Thyroid gland (tissue), 4 donors: ENCODE results near the gene PDZD2. TPM values are rescaled to one million over a fixed set of nuclear protein-coding genes. Genes with fewer than 3 reads are reported as not detected.

ENCODE experiments used
- DNase-seq, 2 donors: peaks; one replicate each; pipeline ENCODE4 v3.0.0-alpha.2; 2019
- H3K27ac ChIP-seq, 3 donors: fragments of 200-600 bp; sonication (generic); 1 replicate in 2 of 3; 2 replicates in 1 of 3; pipeline ENCODE4 v1.5.1; 2016 to 2019; ENCODE audit warnings: mild to moderate bottlenecking in 1 of 3, moderate library complexity in 1 of 3
- H3K27me3 ChIP-seq: fragments of 200-600 bp; sonication (generic); one replicate; pipeline ENCODE4 v1.5.1; 2019
- H3K36me3 ChIP-seq, 2 donors: fragments of 200-600 bp; sonication (generic); one replicate each; pipeline ENCODE4 v1.5.1; 2016 to 2019
- H3K4me1 ChIP-seq, 2 donors: fragments of 200-600 bp; sonication (generic); one replicate each; pipeline ENCODE4 v1.5.1; 2017 to 2019
- H3K4me3 ChIP-seq, 3 donors: fragments of 200-600 bp; sonication (generic); replicated peaks in 1 of 3; 1 replicate in 2 of 3; 2 replicates in 1 of 3; pipeline ENCODE4 v1.5.1; 2016; ENCODE audit warnings: mild to moderate bottlenecking in 1 of 3
- H3K9me3 ChIP-seq: fragments of 200-600 bp; sonication (generic); one replicate; pipeline ENCODE4 v1.5.1; 2017
- POLR2A ChIP-seq, 2 donors: fragments of 450-650 bp; IDR thresholded peaks; one replicate each; pipeline ENCODE4 v1.6.1; 2017; ENCODE audit warnings: antibody characterized with exemption in 2 of 2, mild to moderate bottlenecking in 2 of 2, moderate library complexity in 1 of 2
- WGBS, 2 donors: methylation state at CpG; one replicate each; pipeline ENCODE4 v1.1.5; 2017; 5-methylcytosine and 5-hydroxymethylcytosine counted together
- intact Hi-C: fragments of 100-400 bp; cut with DNase I; formaldehyde crosslinking; loops from one replicate; pipeline ENCODE4 v1.15.1; 2023
- total RNA-seq, 4 donors: library from RNA; depleted of rRNA; stranded (reverse); fragments of >200 nt; gene quantifications; one replicate each; pipeline ENCODE4 v1.2.3, GENCODE V29; 2016
- TF ChIP-seq, protein P1 (sequence below), 6 experiments: fragments of 200-600 bp in 3 of 6; fragments of 450-650 bp in 3 of 6; sonication (generic) in 3 of 6; IDR thresholded peaks; one replicate each; pipeline ENCODE4 v1.5.1; 2016 to 2019; ENCODE audit warnings: antibody characterized with exemption in 6 of 6, mild to moderate bottlenecking in 2 of 6, inconsistent platforms in 1 of 6, moderate library complexity in 1 of 6

PDZD2 gene
- total RNA-seq, 4 donors from 2014 or later = 1.8 to 4.5 (median 3.9) TPM

DNA sequence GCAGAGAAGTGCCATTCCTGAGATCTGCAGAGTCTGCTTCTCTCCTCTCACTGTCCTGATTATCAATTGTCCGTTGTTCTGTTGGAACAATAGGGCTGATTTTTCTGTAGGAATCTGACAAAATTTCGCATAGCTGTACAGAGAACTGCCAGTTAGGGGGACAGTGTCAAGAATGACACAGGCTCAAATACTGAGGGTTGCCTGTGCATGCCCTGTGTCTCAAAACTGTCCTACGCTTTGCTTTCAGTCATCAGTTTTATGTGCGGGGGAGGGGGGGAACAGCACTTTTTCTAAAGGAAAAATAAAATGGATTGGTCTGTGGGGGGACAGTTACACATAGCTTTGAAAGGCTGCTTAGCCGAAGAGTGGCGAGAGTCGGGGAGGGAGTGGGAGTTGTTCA lies 248.6 kb downstream of the PDZD2 start:
- TF ChIP-seq POLR2A (IDR thresholded peaks at IDR 0.05) = no peak
- H3K36me3 ChIP-seq = no peaks in the 10 kb centered on the region
- H3K27ac ChIP-seq = no peak overlapping the region
- 90 to 92% methylated on average over 7 of the region's 7 CpGs for WGBS, 2 donors
- no peaks in the 10 kb centered on the region for H3K27me3 ChIP-seq
- H3K4me1 ChIP-seq = peaks cover 12 to 16% of the 10 kb centered on the region in 2 donors
- no peak overlapping the region for H3K4me3 ChIP-seq
- no peak for DNase-seq
- intact Hi-C loops = no loop called here
- H3K9me3 ChIP-seq = no peaks in the 10 kb centered on the region

DNA sequence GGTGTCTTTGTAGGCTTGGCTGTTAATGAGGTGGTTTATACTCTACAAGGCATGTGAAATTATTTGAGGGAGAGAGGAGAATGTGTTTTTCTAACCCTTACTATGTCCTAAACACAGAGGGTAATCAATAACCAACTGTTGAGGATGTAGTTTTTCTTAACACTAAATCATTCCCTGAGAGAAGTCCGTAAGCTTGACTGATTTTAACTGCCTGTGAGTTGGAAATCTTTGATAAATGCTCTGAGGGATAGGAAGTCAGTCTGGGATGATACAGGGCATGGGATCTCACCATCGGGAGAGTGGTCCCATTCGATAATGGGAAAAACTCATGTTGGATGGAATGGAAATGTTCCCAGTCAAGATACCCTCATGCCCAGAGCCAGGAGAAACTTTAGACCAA lies 249.6 kb downstream of the PDZD2 start:
- intact Hi-C loops = no loop called here
- Histone ChIP-seq H3K4me1 (peaks cover 12 to 16% of the 10 kb centered on the region in 2 donors), H3K27ac (no peak overlapping the region), H3K9me3 (no peaks in the 10 kb centered on the region), H3K36me3 (no peaks in the 10 kb centered on the region), H3K4me3 (no peak overlapping the region), H3K27me3 (no peaks in the 10 kb centered on the region)
- DNase-seq = no peak
- TF ChIP-seq, protein P1, sequence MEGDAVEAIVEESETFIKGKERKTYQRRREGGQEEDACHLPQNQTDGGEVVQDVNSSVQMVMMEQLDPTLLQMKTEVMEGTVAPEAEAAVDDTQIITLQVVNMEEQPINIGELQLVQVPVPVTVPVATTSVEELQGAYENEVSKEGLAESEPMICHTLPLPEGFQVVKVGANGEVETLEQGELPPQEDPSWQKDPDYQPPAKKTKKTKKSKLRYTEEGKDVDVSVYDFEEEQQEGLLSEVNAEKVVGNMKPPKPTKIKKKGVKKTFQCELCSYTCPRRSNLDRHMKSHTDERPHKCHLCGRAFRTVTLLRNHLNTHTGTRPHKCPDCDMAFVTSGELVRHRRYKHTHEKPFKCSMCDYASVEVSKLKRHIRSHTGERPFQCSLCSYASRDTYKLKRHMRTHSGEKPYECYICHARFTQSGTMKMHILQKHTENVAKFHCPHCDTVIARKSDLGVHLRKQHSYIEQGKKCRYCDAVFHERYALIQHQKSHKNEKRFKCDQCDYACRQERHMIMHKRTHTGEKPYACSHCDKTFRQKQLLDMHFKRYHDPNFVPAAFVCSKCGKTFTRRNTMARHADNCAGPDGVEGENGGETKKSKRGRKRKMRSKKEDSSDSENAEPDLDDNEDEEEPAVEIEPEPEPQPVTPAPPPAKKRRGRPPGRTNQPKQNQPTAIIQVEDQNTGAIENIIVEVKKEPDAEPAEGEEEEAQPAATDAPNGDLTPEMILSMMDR (IDR thresholded peaks at IDR 0.05) = no peak
- TF ChIP-seq POLR2A (IDR thresholded peaks at IDR 0.05) = no peak
- WGBS, 2 donors = 62 to 80% methylated on average over 3 of the region's 3 CpGs

DNA sequence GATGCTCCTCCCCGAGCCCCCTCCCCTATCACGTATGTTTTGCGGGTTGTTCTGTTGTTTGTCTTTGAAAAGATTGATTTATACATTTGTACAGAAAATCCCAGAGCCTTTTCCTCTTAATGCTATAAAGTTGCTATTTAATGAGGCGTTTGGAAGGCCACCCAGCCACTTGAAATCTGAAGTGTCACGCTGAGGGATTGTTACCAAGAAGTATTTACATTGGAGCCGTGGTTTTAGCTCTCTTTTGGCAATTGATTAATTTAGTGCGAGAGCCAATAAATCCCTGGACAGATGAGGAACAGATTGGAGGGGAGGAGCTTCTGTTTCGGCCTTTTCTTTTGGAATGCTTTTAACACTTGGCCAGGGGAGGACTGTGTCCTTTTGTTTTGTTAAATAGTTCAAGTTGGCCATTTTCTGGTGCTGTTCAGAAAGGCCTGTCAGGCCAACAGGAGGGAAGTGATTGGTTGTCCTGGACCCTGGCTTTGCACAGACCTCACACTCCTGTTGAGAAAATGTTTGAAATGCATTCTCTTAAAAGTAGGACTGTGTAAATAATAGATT lies 250.2 kb downstream of the PDZD2 start:
- no peaks in the 10 kb centered on the region for H3K9me3 ChIP-seq
- peaks cover 12 to 16% of the 10 kb centered on the region in 2 donors for H3K4me1 ChIP-seq
- WGBS, 2 donors = 29 to 31% methylated on average over 8 of the region's 8 CpGs
- no peaks in the 10 kb centered on the region for H3K36me3 ChIP-seq
- no peaks in the 10 kb centered on the region for H3K27me3 ChIP-seq
- peak; percentile 32 to 37 for DNase-seq
- TF ChIP-seq POLR2A (IDR thresholded peaks at IDR 0.05) = no peak
- TF ChIP-seq, protein P1 (IDR thresholded peaks at IDR 0.05) = no peak
- peak overlapping the region in 1 of 3 donors; percentile 26 for H3K27ac ChIP-seq
- H3K4me3 ChIP-seq = no peak overlapping the region
- intact Hi-C loops = no loop called here

DNA sequence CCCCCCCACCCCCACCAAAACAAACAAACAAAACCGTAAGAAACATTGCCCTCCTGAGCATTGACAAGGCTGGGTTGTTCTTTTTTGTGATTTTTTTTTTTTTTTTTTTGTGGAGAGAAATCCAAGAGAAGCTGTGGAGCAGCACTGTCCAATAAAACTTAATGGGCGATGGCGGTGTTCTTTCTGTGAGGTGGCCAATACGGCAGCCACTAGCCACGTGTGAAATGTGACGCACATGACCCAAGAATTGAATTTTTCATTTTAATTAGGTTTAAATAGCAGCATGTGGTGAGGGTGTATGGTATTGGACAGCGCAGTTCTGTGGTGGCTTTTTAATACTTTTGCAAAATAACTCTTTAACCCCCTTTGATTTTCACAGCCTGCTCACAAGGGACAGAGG lies 251.1 kb downstream of the PDZD2 start:
- TF ChIP-seq, protein P1 (IDR thresholded peaks at IDR 0.05) = no peak
- no peak for TF ChIP-seq POLR2A (IDR thresholded peaks at IDR 0.05)
- H3K4me3 ChIP-seq = no peak overlapping the region
- H3K27me3 ChIP-seq = no peaks in the 10 kb centered on the region
- 66 to 69% methylated on average over 7 of the region's 7 CpGs for WGBS, 2 donors
- H3K36me3 ChIP-seq = no peaks in the 10 kb centered on the region
- H3K27ac ChIP-seq = no peak overlapping the region
- peaks cover 12 to 16% of the 10 kb centered on the region in 2 donors for H3K4me1 ChIP-seq
- intact Hi-C loops = no loop called here
- DNase-seq = no peak
- H3K9me3 ChIP-seq = no peaks in the 10 kb centered on the region

DNA sequence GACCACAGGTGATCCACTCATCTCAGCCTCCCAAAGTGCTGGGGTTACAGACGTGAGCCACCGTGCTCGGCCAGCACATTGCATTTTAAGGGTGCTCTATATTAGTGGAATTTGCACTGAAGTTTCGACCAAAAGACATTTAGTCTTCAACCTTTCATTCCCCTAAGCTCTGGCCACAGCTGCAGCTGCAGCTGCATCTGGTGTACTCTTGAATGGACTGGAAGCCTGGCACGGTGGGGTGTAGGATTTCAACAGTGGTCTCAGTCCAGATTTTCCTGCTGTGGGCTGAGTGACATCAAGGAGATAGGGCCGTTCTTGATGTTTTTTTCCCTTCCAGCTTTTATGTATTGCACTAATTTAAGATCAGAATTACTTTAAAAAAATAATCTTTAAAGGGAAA lies 255.2 kb downstream of the PDZD2 start:
- no peaks in the 10 kb centered on the region for H3K36me3 ChIP-seq
- intact Hi-C loops = no loop called here
- H3K4me1 ChIP-seq = peaks cover 8 to 11% of the 10 kb centered on the region in 2 donors
- no peak overlapping the region for H3K4me3 ChIP-seq
- H3K27ac ChIP-seq = no peak overlapping the region
- WGBS, 2 donors = 85 to 89% methylated on average over 6 of the region's 6 CpGs
- no peak for DNase-seq
- H3K27me3 ChIP-seq = no peaks in the 10 kb centered on the region
- H3K9me3 ChIP-seq = no peaks in the 10 kb centered on the region
- TF ChIP-seq POLR2A (IDR thresholded peaks at IDR 0.05) = no peak
- TF ChIP-seq, protein P1 (IDR thresholded peaks at IDR 0.05) = no peak
